ENCODE data around the gene SEMA6A. TPM values are rescaled to one million over a fixed set of nuclear protein-coding genes. Genes with fewer than 3 reads are reported as not detected.

SEMA6A gene
- total and polyA plus RNA-seq, 7 donors = 4.9 to 55.7 (median 25.0) TPM

- TF ChIP-seq POLR2AphosphoS5 (IDR thresholded peaks at IDR 0.05) (no peak), CTCF (IDR thresholded peaks at IDR 0.05) (no peak), EP300 (IDR thresholded peaks at IDR 0.05) (no peak), POLR2A (IDR thresholded peaks at IDR 0.05) (no peak)
These were observed 153.5 kb downstream of the SEMA6A start for GRCh38 chr5:116421080-116421629.

GRCh38 chr5:116420540-116420939, 154.1 kb downstream of the SEMA6A start:
- TF ChIP-seq POLR2AphosphoS5 (IDR thresholded peaks at IDR 0.05) (peak in 1 of 4 donors; percentile 14), POLR2A (IDR thresholded peaks at IDR 0.05) (no peak), EP300 (IDR thresholded peaks at IDR 0.05) (no peak), CTCF (IDR thresholded peaks at IDR 0.05) (no peak)
- Histone ChIP-seq H3K36me3 (no peaks in the 10 kb centered on the region), H3K27ac (no peak overlapping the region), H3K9me3 (no peaks in the 10 kb centered on the region), H3K4me3 (no peak overlapping the region), H3K27me3 (no peaks in the 10 kb centered on the region), H3K4me1 (peaks cover 0 to 10% (median 0%) of the 10 kb centered on the region in 4 donors)
- intact Hi-C loops (cut with DNase I) = no loop called here
- DNase-seq = no peak
- WGBS, 2 donors = 77 to 89% methylated on average over 4 of the region's 4 CpGs

More at GRCh38 chr5:116421080-116421629, 153.5 kb downstream of the SEMA6A start:
- peaks cover 0 to 10% (median 0%) of the 10 kb centered on the region in 4 donors for H3K4me1 ChIP-seq
- no peak overlapping the region for H3K27ac ChIP-seq
- intact Hi-C loops (cut with DNase I) = no loop called here
- H3K36me3 ChIP-seq = no peaks in the 10 kb centered on the region
- 88 to 97% methylated on average over 5 of the region's 5 CpGs for WGBS, 2 donors
- no peak for DNase-seq
- no peak overlapping the region for H3K4me3 ChIP-seq
- H3K27me3 ChIP-seq = no peaks in the 10 kb centered on the region
- no peaks in the 10 kb centered on the region for H3K9me3 ChIP-seq

GRCh38 chr5:116419258-116419657, 155.4 kb downstream of the SEMA6A start:
- no peaks in the 10 kb centered on the region for H3K9me3 ChIP-seq
- no peak for TF ChIP-seq POLR2A (IDR thresholded peaks at IDR 0.05)
- TF ChIP-seq EP300 (IDR thresholded peaks at IDR 0.05) = no peak
- TF ChIP-seq CTCF (IDR thresholded peaks at IDR 0.05) = no peak
- TF ChIP-seq POLR2AphosphoS5 (IDR thresholded peaks at IDR 0.05) = no peak
- no peaks in the 10 kb centered on the region for H3K27me3 ChIP-seq
- DNase-seq = no peak
- no peak overlapping the region for H3K27ac ChIP-seq
- peaks cover 0 to 10% (median 0%) of the 10 kb centered on the region in 4 donors for H3K4me1 ChIP-seq
- no peak overlapping the region for H3K4me3 ChIP-seq
- intact Hi-C loops (cut with DNase I) = no loop called here
- WGBS, 2 donors = 83% methylated on average over 1 of the region's 1 CpG
- no peaks in the 10 kb centered on the region for H3K36me3 ChIP-seq

GRCh38 chr5:116418774-116419173, 155.8 kb downstream of the SEMA6A start:
- Histone ChIP-seq H3K9me3 (no peaks in the 10 kb centered on the region), H3K4me3 (no peak overlapping the region), H3K4me1 (peaks cover 0 to 10% (median 0%) of the 10 kb centered on the region in 4 donors), H3K27ac (no peak overlapping the region), H3K27me3 (no peaks in the 10 kb centered on the region), H3K36me3 (no peaks in the 10 kb centered on the region)
- no peak for DNase-seq
- intact Hi-C loops (cut with DNase I) = no loop called here
- TF ChIP-seq EP300 (IDR thresholded peaks at IDR 0.05) (no peak), POLR2A (IDR thresholded peaks at IDR 0.05) (no peak), POLR2AphosphoS5 (IDR thresholded peaks at IDR 0.05) (no peak), CTCF (IDR thresholded peaks at IDR 0.05) (no peak)
- WGBS, 2 donors = 86 to 96% methylated on average over 3 of the region's 3 CpGs

GRCh38 chr5:116418016-116418415, 156.6 kb downstream of the SEMA6A start:
- H3K27me3 ChIP-seq = no peaks in the 10 kb centered on the region
- no peak for TF ChIP-seq EP300 (IDR thresholded peaks at IDR 0.05)
- no peak for TF ChIP-seq POLR2AphosphoS5 (IDR thresholded peaks at IDR 0.05)
- TF ChIP-seq CTCF (IDR thresholded peaks at IDR 0.05) = no peak
- TF ChIP-seq POLR2A (IDR thresholded peaks at IDR 0.05) = no peak
- H3K36me3 ChIP-seq = no peaks in the 10 kb centered on the region
- H3K4me3 ChIP-seq = no peak overlapping the region
- 79 to 96% methylated on average over 2 of the region's 2 CpGs for WGBS, 2 donors
- no peaks in the 10 kb centered on the region for H3K9me3 ChIP-seq
- intact Hi-C loops (cut with DNase I) = no loop called here
- H3K4me1 ChIP-seq = peaks cover 0 to 3% (median 0%) of the 10 kb centered on the region in 4 donors
- H3K27ac ChIP-seq = no peak overlapping the region
- no peak for DNase-seq

Measured in sigmoid colon (tissue), 7 donors.